ENCODE data around the gene PLPP6.

Gene PLPP6

GRCh38 chr9:4662108-4662988, at the start of gene PLPP6:
Gene PLPP6, plus strand, starts transcription at chr9:4662294. Its CDS starts 82 bp downstream, at chr9:4662376.
- Histone ChIP-seq H3K4me2 (peak within 1 kb of the TSS; percentile 56), H3K9ac (peak within 1 kb of the TSS; percentile 49), H2AFZ (ENCODE audit: low read depth) (peak within 1 kb of the TSS; percentile 65), H3K79me2 (ENCODE audit: insufficient read depth, low read depth) (no peaks in the 10 kb centered on the region), H3K4me3 (IDR thresholded peaks at IDR 0.05; ENCODE audit: insufficient read depth, low read depth, low read length) (no peak within 1 kb of the TSS), H3K27me3 (ENCODE audit: insufficient read depth, low read depth) (peaks cover under 1% of the 10 kb centered on the region; the same call in 1 of the 2 replicates), H3K4me1 (ENCODE audit: low read depth, poor library complexity, severe bottlenecking) (peaks cover 29% of the 10 kb centered on the region), H3K36me3 (ENCODE audit: insufficient read depth) (no peaks in the 10 kb centered on the region), H3K27ac (peak within 1 kb of the TSS; percentile 40; the same call in 1 of the 2 replicates), H4K20me1 (ENCODE audit: insufficient read depth) (no peaks in the 10 kb centered on the region)
- TF ChIP-seq, protein P1, sequence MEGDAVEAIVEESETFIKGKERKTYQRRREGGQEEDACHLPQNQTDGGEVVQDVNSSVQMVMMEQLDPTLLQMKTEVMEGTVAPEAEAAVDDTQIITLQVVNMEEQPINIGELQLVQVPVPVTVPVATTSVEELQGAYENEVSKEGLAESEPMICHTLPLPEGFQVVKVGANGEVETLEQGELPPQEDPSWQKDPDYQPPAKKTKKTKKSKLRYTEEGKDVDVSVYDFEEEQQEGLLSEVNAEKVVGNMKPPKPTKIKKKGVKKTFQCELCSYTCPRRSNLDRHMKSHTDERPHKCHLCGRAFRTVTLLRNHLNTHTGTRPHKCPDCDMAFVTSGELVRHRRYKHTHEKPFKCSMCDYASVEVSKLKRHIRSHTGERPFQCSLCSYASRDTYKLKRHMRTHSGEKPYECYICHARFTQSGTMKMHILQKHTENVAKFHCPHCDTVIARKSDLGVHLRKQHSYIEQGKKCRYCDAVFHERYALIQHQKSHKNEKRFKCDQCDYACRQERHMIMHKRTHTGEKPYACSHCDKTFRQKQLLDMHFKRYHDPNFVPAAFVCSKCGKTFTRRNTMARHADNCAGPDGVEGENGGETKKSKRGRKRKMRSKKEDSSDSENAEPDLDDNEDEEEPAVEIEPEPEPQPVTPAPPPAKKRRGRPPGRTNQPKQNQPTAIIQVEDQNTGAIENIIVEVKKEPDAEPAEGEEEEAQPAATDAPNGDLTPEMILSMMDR (conservative IDR thresholded peaks at IDR 0.05; ENCODE audit: low read depth, low read length), result peak; percentile 57; the same call in 1 of the 2 replicates

GRCh38 chr9:4614627-4615026, 47.5 kb upstream of the PLPP6 start:
- Histone ChIP-seq H3K4me3 (IDR thresholded peaks at IDR 0.05; ENCODE audit: insufficient read depth, low read depth, low read length) (no peak overlapping the region), H3K36me3 (ENCODE audit: insufficient read depth) (no peaks in the 10 kb centered on the region), H4K20me1 (ENCODE audit: insufficient read depth) (no peaks in the 10 kb centered on the region), H3K4me2 (no peak overlapping the region), H3K79me2 (ENCODE audit: insufficient read depth, low read depth) (no peaks in the 10 kb centered on the region), H2AFZ (ENCODE audit: low read depth) (no peak overlapping the region), H3K27ac (no peak overlapping the region), H3K27me3 (ENCODE audit: insufficient read depth, low read depth) (no peaks in the 10 kb centered on the region), H3K4me1 (ENCODE audit: low read depth, poor library complexity, severe bottlenecking) (no peaks in the 10 kb centered on the region), H3K9ac (no peak overlapping the region)
- TF ChIP-seq, protein P1 (conservative IDR thresholded peaks at IDR 0.05; ENCODE audit: low read depth, low read length), result no peak

- no peaks in the 10 kb centered on the region for H3K36me3 ChIP-seq (ENCODE audit: insufficient read depth)
- TF ChIP-seq, protein P1 (conservative IDR thresholded peaks at IDR 0.05; ENCODE audit: low read depth, low read length), result no peak
- H3K9ac ChIP-seq, result no peak overlapping the region
- H3K27me3 ChIP-seq (ENCODE audit: insufficient read depth, low read depth), result no peaks in the 10 kb centered on the region
- H3K4me3 ChIP-seq (IDR thresholded peaks at IDR 0.05; ENCODE audit: insufficient read depth, low read depth, low read length), result no peak overlapping the region
- H2AFZ ChIP-seq (ENCODE audit: low read depth), result no peak overlapping the region
- H3K27ac ChIP-seq, result no peak overlapping the region
- no peak overlapping the region for H3K4me2 ChIP-seq
- no peaks in the 10 kb centered on the region for H3K79me2 ChIP-seq (ENCODE audit: insufficient read depth, low read depth)
- no peaks in the 10 kb centered on the region for H4K20me1 ChIP-seq (ENCODE audit: insufficient read depth)
- no peaks in the 10 kb centered on the region for H3K4me1 ChIP-seq (ENCODE audit: low read depth, poor library complexity, severe bottlenecking)
These were observed 46.8 kb upstream of the PLPP6 start for GRCh38 chr9:4615251-4615650.

DNA sequence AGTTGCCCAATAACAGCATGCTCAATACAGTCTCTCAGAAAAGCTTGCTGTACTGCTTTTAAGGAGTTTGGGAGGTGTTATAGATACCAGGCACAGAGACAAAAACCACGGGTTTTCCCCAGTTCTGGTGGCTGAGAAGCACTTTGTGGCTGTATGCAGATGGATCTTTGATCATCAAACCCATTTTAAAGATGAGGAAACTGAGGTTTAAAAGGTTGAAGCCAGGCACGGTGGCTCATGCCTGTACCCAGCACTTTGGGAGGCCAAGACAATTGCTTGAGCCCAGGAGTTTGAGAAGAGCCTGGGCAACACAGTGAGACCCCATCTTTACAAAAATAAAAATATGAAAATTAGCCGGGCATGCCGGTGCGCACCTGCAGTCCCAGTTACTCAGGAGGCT, 46.3 kb upstream of the PLPP6 start:
- no peak overlapping the region for H3K4me2 ChIP-seq
- H4K20me1 ChIP-seq (ENCODE audit: insufficient read depth), result no peaks in the 10 kb centered on the region
- H3K79me2 ChIP-seq (ENCODE audit: insufficient read depth, low read depth), result no peaks in the 10 kb centered on the region
- H3K4me3 ChIP-seq (IDR thresholded peaks at IDR 0.05; ENCODE audit: insufficient read depth, low read depth, low read length), result no peak overlapping the region
- H3K9ac ChIP-seq, result no peak overlapping the region
- no peaks in the 10 kb centered on the region for H3K36me3 ChIP-seq (ENCODE audit: insufficient read depth)
- H2AFZ ChIP-seq (ENCODE audit: low read depth), result no peak overlapping the region
- H3K27ac ChIP-seq, result no peak overlapping the region
- no peaks in the 10 kb centered on the region for H3K27me3 ChIP-seq (ENCODE audit: insufficient read depth, low read depth)
- TF ChIP-seq, protein P1 (conservative IDR thresholded peaks at IDR 0.05; ENCODE audit: low read depth, low read length), result no peak
- H3K4me1 ChIP-seq (ENCODE audit: low read depth, poor library complexity, severe bottlenecking), result no peaks in the 10 kb centered on the region
